GM12892 (cell line): ENCODE measurements around the gene FAM25A.
"Not testable (repeated sequence)": the region's sequence is repeated elsewhere in the genome, so short reads cannot be mapped to it uniquely, and the experiment has no call there.

Source experiments
- POLR2A ChIP-seq: IDR thresholded peaks from 2 replicates; pipeline ENCODE4 v1.6.1; 2011; ENCODE audit warnings: low read depth, low read length, control low read depth
- POLR2AphosphoS5 ChIP-seq: IDR thresholded peaks from 2 replicates; pipeline ENCODE4 v1.6.1; 2011; ENCODE audit warnings: low read depth, low read length, control low read depth
- TAF1 ChIP-seq: IDR thresholded peaks from 2 replicates; pipeline ENCODE4 v1.6.1; 2011; ENCODE audit warnings: low read depth, mild to moderate bottlenecking, control low read depth, low read length, borderline replicate concordance

- TF ChIP-seq POLR2A, TAF1, POLR2AphosphoS5: not testable (repeated sequence)
These were observed 10.3 kb downstream of the FAM25A start for GRCh38 chr10:87030419-87030818.
